HepG2 (cell line): Measurements from ENCODE around the gene CEP164. TPM values are rescaled to one million over a fixed set of nuclear protein-coding genes. Genes with fewer than 3 reads are reported as not detected.

ENCODE experiments used
- AKAP8 ChIP-seq: sonication (generic); formaldehyde crosslinking; IDR thresholded peaks from 2 replicates; pipeline ENCODE4 v1.5.1; 2020; ENCODE audit warnings: mild to moderate bottlenecking, missing genetic modification reagents
- KIAA2018 ChIP-seq: sonication (generic); formaldehyde crosslinking; IDR thresholded peaks from 2 replicates; pipeline ENCODE4 v1.5.0; 2020; ENCODE audit warnings: mild to moderate bottlenecking, missing genetic modification reagents, borderline replicate concordance
- NFIC ChIP-seq: IDR thresholded peaks from 2 replicates; pipeline ENCODE4 v1.6.1; 2012; ENCODE audit warnings: mild to moderate bottlenecking, low read length, inconsistent platforms
- PAXIP1 ChIP-seq: sonication (generic); formaldehyde crosslinking; conservative IDR thresholded peaks from 2 replicates; pipeline ENCODE4 v1.4.0; 2020; ENCODE audit warnings: mild to moderate bottlenecking, missing genetic modification reagents, moderate library complexity
- SOX13 ChIP-seq, 3 experiments: fragments of 450-650 bp in 1 of 3; sonication (generic) in 1 of 3; formaldehyde crosslinking in 1 of 3; IDR thresholded peaks in 2 of 3; conservative IDR thresholded peaks in 1 of 3; 2 replicates each; pipeline versions ENCODE4 v1.5.0 to v1.6.1; 2016 to 2020; ENCODE audit warnings: antibody characterized with exemption in 1 of 3, mild to moderate bottlenecking in 1 of 3, missing compliant biosample characterization in 1 of 3, missing genetic modification reagents in 1 of 3, moderate library complexity in 1 of 3
- SOX5 ChIP-seq: IDR thresholded peaks from 2 replicates; pipeline ENCODE4 v1.6.1; 2016; ENCODE audit warnings: borderline replicate concordance
- ZBTB1 ChIP-seq: sonication (generic); formaldehyde crosslinking; IDR thresholded peaks from 2 replicates; pipeline ENCODE4 v1.4.0; 2020; ENCODE audit warnings: missing genetic modification reagents, borderline replicate concordance
- ZBTB3 ChIP-seq: sonication (generic); formaldehyde crosslinking; IDR thresholded peaks from 2 replicates; pipeline ENCODE4 v1.4.0; 2020; ENCODE audit warnings: low read depth, mild to moderate bottlenecking, moderate library complexity, missing genetic modification reagents, borderline replicate concordance
- ZFP90 ChIP-seq: sonication (generic); formaldehyde crosslinking; IDR thresholded peaks from 2 replicates; pipeline ENCODE4 v1.8.0; 2022; ENCODE audit warnings: missing genetic modification reagents, mild to moderate bottlenecking, inconsistent platforms, borderline replicate concordance
- ZNF180 ChIP-seq: sonication (generic); formaldehyde crosslinking; IDR thresholded peaks from 2 replicates; pipeline ENCODE4 v1.4.0; 2020; ENCODE audit warnings: low read depth, missing genetic modification reagents, borderline replicate concordance
- ZNF570 ChIP-seq: sonication (generic); formaldehyde crosslinking; IDR thresholded peaks from 2 replicates; pipeline ENCODE4 v1.4.0; 2020; ENCODE audit warnings: mild to moderate bottlenecking, missing genetic modification reagents, borderline replicate concordance
- ZNF607 ChIP-seq: sonication (generic); formaldehyde crosslinking; IDR thresholded peaks from 2 replicates; pipeline ENCODE4 v1.5.1; 2020; ENCODE audit warnings: missing genetic modification reagents, mild to moderate bottlenecking, borderline replicate concordance
- ZSCAN22 ChIP-seq: sonication (generic); formaldehyde crosslinking; IDR thresholded peaks from 2 replicates; pipeline ENCODE4 v1.4.0; 2020; ENCODE audit warnings: mild to moderate bottlenecking, missing genetic modification reagents
- polyA plus RNA-seq, 8 experiments: library from polyadenylated mRNA; depleted of rRNA in 3 of 8; stranded (reverse) in 7 of 8; unstranded in 1 of 8; fragments of >200 nt; fragmentation: Illumina TruSeq in 4 of 8; extraction: Trizol in 4 of 8; gene quantifications; 2 replicates each; pipeline versions ENCODE4 v1.2.1 to v1.2.3, GENCODE V29; 2011 to 2016; ENCODE audit warnings: low read depth in 4 of 8, missing spikeins in 1 of 8, mixed read lengths in 1 of 8; ENCODE audit not compliant: insufficient read depth in 1 of 8
- total RNA-seq, 5 experiments: library from RNA; depleted of rRNA; stranded (reverse); fragments of >200 nt; fragmentation: Illumina TruSeq; extraction: Trizol; gene quantifications; 2 replicates each; pipeline ENCODE4 v1.2.3, GENCODE V29; 2016; ENCODE audit warnings: low read depth in 1 of 5
- TF ChIP-seq, protein P1 (sequence below): sonication (generic); formaldehyde crosslinking; conservative IDR thresholded peaks from 2 replicates; pipeline ENCODE4 v1.4.0; 2020; ENCODE audit warnings: missing genetic modification reagents

The CEP164 gene
- total and polyA plus RNA-seq, 2 of the 13 experiments (the other 11 are each of a cell fraction or from before 2014, with no cell fraction given): 11.4 to 15.2 TPM

DNA sequence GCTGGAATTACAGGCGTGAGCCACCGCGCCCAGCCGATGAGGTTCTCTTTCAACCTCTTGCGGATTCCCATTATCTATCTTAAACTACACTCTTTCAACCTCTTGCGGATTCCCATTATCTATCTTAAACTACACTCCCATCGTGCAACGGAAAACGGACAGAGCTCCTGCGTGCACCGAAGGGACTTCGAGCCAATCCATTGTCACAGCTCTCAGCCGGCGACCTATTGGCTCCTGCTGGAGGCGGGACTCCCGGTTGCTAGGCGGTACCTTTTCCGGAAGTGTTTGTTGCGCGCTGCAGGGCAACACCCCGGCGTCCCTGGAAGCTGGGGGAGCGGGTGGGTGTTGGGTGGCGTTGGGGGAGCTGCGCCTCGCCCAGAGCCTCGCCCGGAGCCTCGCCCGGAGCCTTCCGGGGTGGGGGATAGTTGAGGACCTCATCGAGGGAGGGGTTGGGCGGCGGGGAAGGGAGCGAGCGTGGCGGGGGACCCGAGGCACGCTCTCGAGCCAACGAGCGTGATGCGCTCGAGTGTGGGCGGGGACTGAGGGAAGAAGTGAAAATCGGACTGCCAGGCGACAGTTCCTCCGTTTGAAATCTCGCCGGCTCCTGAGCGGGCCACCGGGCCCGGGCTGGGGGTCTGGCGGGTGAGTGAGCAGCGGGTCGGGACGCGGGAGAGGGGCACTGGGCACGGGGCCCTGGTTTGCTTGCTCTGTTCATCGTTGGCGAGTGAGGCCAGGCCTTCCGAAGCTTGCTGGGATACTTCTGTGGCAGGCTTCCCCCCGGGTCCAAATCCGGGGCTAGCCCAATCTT, at the start of gene CEP164 (continued):
- TF ChIP-seq KIAA2018 (CRISPR knock-in tag) (no peak), NFIC (no peak), ZSCAN22 (CRISPR knock-in tag) (no peak), ZNF180 (no peak), AKAP8 (no peak), ZFP90 (CRISPR knock-in tag) (0 out of 2 replicates have a peak, but pooled peaks have one; percentile 31), ZNF570 (CRISPR knock-in tag) (no peak), ZBTB3 (CRISPR knock-in tag) (no peak), ZBTB1 (CRISPR knock-in tag) (no peak), ZNF607 (0 out of 2 replicates have a peak, but pooled peaks have one; percentile 39), SOX5 (CRISPR knock-in tag) (no peak), PAXIP1 (no peak), SOX13 (IDR thresholded peaks at IDR 0.05) (no peak), SOX13 (CRISPR knock-in tag; conservative IDR thresholded peaks at IDR 0.05 in 1 of 2, IDR thresholded peaks at IDR 0.05 in 1 of 2) (0 out of 4 replicates have a peak, but pooled peaks of 1 of the 2 experiments have one; percentile 8)
- TF ChIP-seq, protein P1, sequence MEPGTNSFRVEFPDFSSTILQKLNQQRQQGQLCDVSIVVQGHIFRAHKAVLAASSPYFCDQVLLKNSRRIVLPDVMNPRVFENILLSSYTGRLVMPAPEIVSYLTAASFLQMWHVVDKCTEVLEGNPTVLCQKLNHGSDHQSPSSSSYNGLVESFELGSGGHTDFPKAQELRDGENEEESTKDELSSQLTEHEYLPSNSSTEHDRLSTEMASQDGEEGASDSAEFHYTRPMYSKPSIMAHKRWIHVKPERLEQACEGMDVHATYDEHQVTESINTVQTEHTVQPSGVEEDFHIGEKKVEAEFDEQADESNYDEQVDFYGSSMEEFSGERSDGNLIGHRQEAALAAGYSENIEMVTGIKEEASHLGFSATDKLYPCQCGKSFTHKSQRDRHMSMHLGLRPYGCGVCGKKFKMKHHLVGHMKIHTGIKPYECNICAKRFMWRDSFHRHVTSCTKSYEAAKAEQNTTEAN (CRISPR knock-in tag): no peak
